GF-D8 (cell line): ENCODE measurements around the gene AIM2.
"Not testable (repeated sequence)": the region's sequence is repeated elsewhere in the genome, so short reads cannot be mapped to it uniquely, and the experiment has no call there.

ENCODE experiments used
- DNase-seq: peaks from one replicate; lab custom pipeline; 2025; lab: John Stamatoyannopoulos, UW

The AIM2 gene

GRCh38 chr1:159079525-159079924 is 3.0 kb upstream of the AIM2 start:
- DNase-seq: no peak

- DNase-seq: peak; percentile 96
These were observed 775 bp upstream of the AIM2 start for GRCh38 chr1:159077120-159077961.

GRCh38 chr1:159071970-159072582 is 4.5 kb downstream of the AIM2 start:
- DNase-seq: peak; percentile 5

- no peak for DNase-seq
These were observed 7.7 kb downstream of the AIM2 start for GRCh38 chr1:159068886-159069285.

GRCh38 chr1:159067699-159068621 is 8.6 kb downstream of the AIM2 start:
- peak; percentile 49 for DNase-seq

GRCh38 chr1:159066108-159066507 is 10.5 kb downstream of the AIM2 start:
- DNase-seq: no peak

GRCh38 chr1:159065106-159065505 is 11.5 kb downstream of the AIM2 start:
- no peak for DNase-seq

GRCh38 chr1:159058751-159059150 is 17.8 kb downstream of the AIM2 start:
- no peak for DNase-seq

- peak; percentile 48 for DNase-seq
These were observed 20.4 kb downstream of the AIM2 start for GRCh38 chr1:159056069-159056698.

- DNase-seq: peak; percentile 84
These were observed 21.4 kb downstream of the AIM2 start for GRCh38 chr1:159055181-159055641.

GRCh38 chr1:159054427-159054826 is 22.1 kb downstream of the AIM2 start:
- no peak for DNase-seq

- no peak for DNase-seq
These were observed 25.1 kb downstream of the AIM2 start for GRCh38 chr1:159051436-159051835.

- not testable (repeated sequence) for DNase-seq
These were observed 30.1 kb downstream of the AIM2 start for GRCh38 chr1:159046486-159046885.

- DNase-seq: no peak
These were observed 35.5 kb downstream of the AIM2 start for GRCh38 chr1:159040893-159041724.

- no peak for DNase-seq
These were observed 36.4 kb downstream of the AIM2 start for GRCh38 chr1:159040206-159040605.

GRCh38 chr1:159030877-159031447 is 45.6 kb downstream of the AIM2 start:
- no peak for DNase-seq

- no peak for DNase-seq
These were observed 46.3 kb downstream of the AIM2 start for GRCh38 chr1:159030311-159030710.

- DNase-seq: not testable (repeated sequence)
These were observed 49.7 kb downstream of the AIM2 start for GRCh38 chr1:159026841-159027240.

- no peak for DNase-seq
These were observed 51.5 kb downstream of the AIM2 start for GRCh38 chr1:159025043-159025442.

GRCh38 chr1:159023723-159024122 is 52.8 kb downstream of the AIM2 start:
- DNase-seq: no peak
